GM23338 (cell line): ENCODE results near the gene RPL10A. TPM values are rescaled to one million over a fixed set of nuclear protein-coding genes. Genes with fewer than 3 reads are reported as not detected.

ENCODE experiments used
- ATAC-seq: fragments of 200-7000 bp; cut with Tn5 transposase; 3 replicates; pipeline ENCODE4 v1.9.1; 2020
- DNase-seq: peaks from one replicate; pipeline ENCODE4 v3.0.0-alpha.2; 2015; ENCODE audit warnings: low spot score
- H2AFZ ChIP-seq: fragments of 200-600 bp; sonication (generic); 2 replicates; pipeline ENCODE4 v1.8.0; 2016; ENCODE audit warnings: antibody characterized with exemption, mild to moderate bottlenecking, moderate library complexity
- H3F3A ChIP-seq: fragments of 200-600 bp; sonication (generic); replicated peaks from 2 replicates; pipeline ENCODE4 v1.8.0; 2017; ENCODE audit warnings: antibody characterized with exemption, mixed run types, low read depth
- H3K27ac ChIP-seq: fragments of 200-600 bp; sonication (generic); 2 replicates; pipeline ENCODE4 v1.6.1; 2016; ENCODE audit warnings: low read depth
- H3K27me3 ChIP-seq: fragments of 200-600 bp; sonication (generic); 2 replicates; pipeline ENCODE4 v1.8.0; 2016; ENCODE audit warnings: mild to moderate bottlenecking, mixed run types, moderate library complexity; ENCODE audit not compliant: insufficient read depth
- H3K36me3 ChIP-seq: fragments of 200-600 bp; sonication (generic); 2 replicates; pipeline ENCODE4 v1.8.0; 2016; ENCODE audit warnings: mild to moderate bottlenecking; ENCODE audit not compliant: insufficient read depth
- H3K4me1 ChIP-seq: fragments of 200-600 bp; sonication (generic); 2 replicates; pipeline ENCODE4 v1.8.0; 2016; ENCODE audit warnings: mild to moderate bottlenecking, moderate library complexity; ENCODE audit not compliant: insufficient read depth
- H3K4me2 ChIP-seq: fragments of 200-600 bp; sonication (generic); 2 replicates; pipeline ENCODE4 v1.7.1; 2017; ENCODE audit warnings: mixed run types
- H3K4me3 ChIP-seq: fragments of 200-600 bp; sonication (generic); 2 replicates; pipeline ENCODE4 v1.6.1; 2016; ENCODE audit warnings: mixed run types
- H3K79me2 ChIP-seq: fragments of 200-600 bp; sonication (generic); replicated peaks from 2 replicates; pipeline ENCODE4 v1.8.0; 2017; ENCODE audit warnings: mild to moderate bottlenecking; ENCODE audit not compliant: insufficient read depth
- H3K9me2 ChIP-seq: fragments of 200-600 bp; sonication (generic); 2 replicates; pipeline ENCODE4 v1.8.0; 2017; ENCODE audit not compliant: insufficient read depth
- H4K20me1 ChIP-seq: fragments of 200-600 bp; sonication (generic); replicated peaks from 2 replicates; pipeline ENCODE4 v1.8.0; 2017; ENCODE audit warnings: mild to moderate bottlenecking; ENCODE audit not compliant: insufficient read depth
- H3K27ac Mint-ChIP-seq: 2 replicates; pipeline ENCODE4 v1.8.0; 2020; ENCODE audit warnings: inconsistent platforms, mild to moderate bottlenecking, moderate library complexity, mixed read lengths
- H3K27me3 Mint-ChIP-seq: 3 replicates; pipeline ENCODE4 v1.8.0; 2022; ENCODE audit warnings: low read depth, mild to moderate bottlenecking, moderate library complexity, mixed read lengths, inconsistent platforms; ENCODE audit not compliant: insufficient read depth, poor library complexity
- H3K36me3 Mint-ChIP-seq: 3 replicates; pipeline ENCODE4 v1.8.0; 2021; ENCODE audit warnings: low read depth, mild to moderate bottlenecking, inconsistent platforms, moderate library complexity, mixed read lengths
- H3K4me1 Mint-ChIP-seq: 3 replicates; pipeline ENCODE4 v1.8.0; 2020; ENCODE audit warnings: mild to moderate bottlenecking, inconsistent platforms, mixed read lengths
- H3K4me3 Mint-ChIP-seq: 3 replicates; pipeline ENCODE4 v1.8.0; 2021; ENCODE audit warnings: moderate library complexity, mild to moderate bottlenecking, inconsistent platforms, mixed read lengths
- H3K9me3 Mint-ChIP-seq: 3 replicates; pipeline ENCODE4 v1.8.0; 2020; ENCODE audit warnings: moderate library complexity, mild to moderate bottlenecking, inconsistent platforms, mixed read lengths
- CREB1 ChIP-seq: fragments of 250-450 bp; sonication (Bioruptor Pico); IDR thresholded peaks from 2 replicates; pipeline ENCODE4 v1.5.0; 2020; ENCODE audit warnings: low read depth, mild to moderate bottlenecking, moderate library complexity
- EZH2 ChIP-seq: fragments of 200-600 bp; sonication (generic); IDR thresholded peaks from one replicate; pipeline ENCODE4 v1.8.0; 2017; ENCODE audit warnings: antibody characterized with exemption, mild to moderate bottlenecking, low read depth; ENCODE audit not compliant: unreplicated experiment
- EZH2phosphoT487 ChIP-seq: fragments of 200-600 bp; sonication (generic); IDR thresholded peaks from one replicate; pipeline ENCODE4 v1.8.1; 2018; ENCODE audit warnings: antibody characterized with exemption; ENCODE audit not compliant: unreplicated experiment
- JUNB ChIP-seq: IDR thresholded peaks from one replicate; pipeline ENCODE4 v1.6.1; 2016; ENCODE audit warnings: antibody characterized with exemption; ENCODE audit not compliant: unreplicated experiment
- NANOG ChIP-seq: IDR thresholded peaks from 2 replicates; pipeline ENCODE4 v1.6.1; 2016; ENCODE audit warnings: antibody characterized with exemption, borderline replicate concordance
- POLR2AphosphoS5 ChIP-seq: IDR thresholded peaks from 2 replicates; pipeline ENCODE4 v1.6.1; 2016; ENCODE audit warnings: antibody characterized with exemption, low read depth
- STAT1 ChIP-seq: IDR thresholded peaks from one replicate; pipeline ENCODE4 v1.6.1; 2016; ENCODE audit warnings: antibody characterized with exemption; ENCODE audit not compliant: unreplicated experiment
- ZNF462 ChIP-seq: fragments of 250-450 bp; sonication (Bioruptor Pico); IDR thresholded peaks from 2 replicates; pipeline ENCODE4 v1.5.0; 2020; ENCODE audit warnings: mild to moderate bottlenecking, moderate library complexity
- polyA plus RNA-seq: library from polyadenylated mRNA; unstranded; fragments of >200 nt; fragmentation: Nextera tagmentation; extraction: Ambion mirVana; gene quantifications from 2 replicates; pipeline ENCODE4 v1.2.1, GENCODE V29; 2016
- total RNA-seq: library from RNA; depleted of rRNA; stranded (reverse); fragments of >200 nt; shearing (Covaris generic); gene quantifications from 2 replicates; pipeline ENCODE4 v1.2.3, GENCODE V29; 2014

Gene RPL10A
- total and polyA plus RNA-seq, 2 experiments from 2014 or later = 730 to 1,297 TPM

- TF ChIP-seq CREB1 (CRISPR knock-in tag) (no peak), NANOG (no peak)
Observed at GRCh38 chr6:35477551-35478179, 9.5 kb downstream of the RPL10A start (continued).

GRCh38 chr6:35478259-35478658 is 10.1 kb downstream of the RPL10A start:
- H3K36me3 Mint-ChIP-seq = peaks cover 42% of the 10 kb centered on the region
- Histone ChIP-seq H3K4me2 (no peak overlapping the region), H3K4me1 (no peaks in the 10 kb centered on the region), H3K79me2 (no peaks in the 10 kb centered on the region), H3K9me2 (no peaks in the 10 kb centered on the region), H3K27ac (no peak overlapping the region), H3K36me3 (0 out of 2 replicates have a peak, but pooled peaks cover 6% of the 10 kb centered on the region), H3K27me3 (no peaks in the 10 kb centered on the region), H2AFZ (no peak overlapping the region), H3K4me3 (no peak overlapping the region), H4K20me1 (peaks cover 3% of the 10 kb centered on the region; the same call in 1 of the 2 replicates), H3F3A (peaks cover 13% of the 10 kb centered on the region)
- H3K9me3 Mint-ChIP-seq = no peaks in the 10 kb centered on the region; the same call in 1 of the 3 replicates
- no peak overlapping the region; the same call in none of the 2 replicates for H3K27ac Mint-ChIP-seq
- H3K4me3 Mint-ChIP-seq = no peak overlapping the region
- DNase-seq = no peak
- peaks cover 11% of the 10 kb centered on the region for H3K4me1 Mint-ChIP-seq
- no peak for TF ChIP-seq ZNF462 (CRISPR knock-in tag)
- TF ChIP-seq STAT1 = no peak
- no peak for TF ChIP-seq EZH2phosphoT487
- no peak for TF ChIP-seq JUNB
- TF ChIP-seq EZH2 = no peak
- no peak for TF ChIP-seq POLR2AphosphoS5
- TF ChIP-seq NANOG = no peak
- ATAC-seq = no peak
- peaks cover 34% of the 10 kb centered on the region for H3K27me3 Mint-ChIP-seq
